Testis (tissue), 2 donors: Measurements from ENCODE around the gene CALCOCO2.

Source experiments
- POLR2A ChIP-seq: fragments of 450-650 bp; IDR thresholded peaks from one replicate; pipeline ENCODE4 v1.6.1; 2017; ENCODE audit warnings: antibody characterized with exemption, mild to moderate bottlenecking, moderate library complexity
- TF ChIP-seq, protein P1 (sequence below), 3 experiments: fragments of 450-650 bp in 2 of 3; fragments of 200-600 bp in 1 of 3; sonication (generic) in 1 of 3; IDR thresholded peaks; one replicate each; pipeline ENCODE4 v1.5.1; 2016 to 2019; ENCODE audit warnings: antibody characterized with exemption in 3 of 3, mild to moderate bottlenecking in 2 of 3, moderate library complexity in 1 of 3

GRCh38 chr17:48799069-48799723, 31.6 kb upstream of the CALCOCO2 start:
- TF ChIP-seq, protein P1, sequence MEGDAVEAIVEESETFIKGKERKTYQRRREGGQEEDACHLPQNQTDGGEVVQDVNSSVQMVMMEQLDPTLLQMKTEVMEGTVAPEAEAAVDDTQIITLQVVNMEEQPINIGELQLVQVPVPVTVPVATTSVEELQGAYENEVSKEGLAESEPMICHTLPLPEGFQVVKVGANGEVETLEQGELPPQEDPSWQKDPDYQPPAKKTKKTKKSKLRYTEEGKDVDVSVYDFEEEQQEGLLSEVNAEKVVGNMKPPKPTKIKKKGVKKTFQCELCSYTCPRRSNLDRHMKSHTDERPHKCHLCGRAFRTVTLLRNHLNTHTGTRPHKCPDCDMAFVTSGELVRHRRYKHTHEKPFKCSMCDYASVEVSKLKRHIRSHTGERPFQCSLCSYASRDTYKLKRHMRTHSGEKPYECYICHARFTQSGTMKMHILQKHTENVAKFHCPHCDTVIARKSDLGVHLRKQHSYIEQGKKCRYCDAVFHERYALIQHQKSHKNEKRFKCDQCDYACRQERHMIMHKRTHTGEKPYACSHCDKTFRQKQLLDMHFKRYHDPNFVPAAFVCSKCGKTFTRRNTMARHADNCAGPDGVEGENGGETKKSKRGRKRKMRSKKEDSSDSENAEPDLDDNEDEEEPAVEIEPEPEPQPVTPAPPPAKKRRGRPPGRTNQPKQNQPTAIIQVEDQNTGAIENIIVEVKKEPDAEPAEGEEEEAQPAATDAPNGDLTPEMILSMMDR (IDR thresholded peaks at IDR 0.05): no peak
- no peak for TF ChIP-seq POLR2A
